Osteocyte (in vitro differentiated cells): ENCODE results near the gene LMBRD2. TPM values are rescaled to one million over a fixed set of nuclear protein-coding genes. Genes with fewer than 3 reads are reported as not detected.
"Not testable (repeated sequence)": the region's sequence is repeated elsewhere in the genome, so short reads cannot be mapped to it uniquely, and the experiment has no call there.

Experiments
- DNase-seq: peaks from one replicate; pipeline ENCODE4 v3.0.0; 2021; ENCODE audit warnings: mixed read lengths; ENCODE audit not compliant: unreplicated experiment; ENCODE audit errors: extremely low spot score
- H3K27ac Mint-ChIP-seq: one replicate; pipeline ENCODE4 v1.8.0; 2021; ENCODE audit warnings: mild to moderate bottlenecking, mixed read lengths; ENCODE audit not compliant: unreplicated experiment
- H3K27me3 Mint-ChIP-seq: one replicate; pipeline ENCODE4 v1.8.0; 2021; ENCODE audit warnings: mixed read lengths; ENCODE audit not compliant: unreplicated experiment
- H3K36me3 Mint-ChIP-seq: one replicate; pipeline ENCODE4 v1.8.0; 2021; ENCODE audit warnings: mixed read lengths; ENCODE audit not compliant: unreplicated experiment
- H3K4me1 Mint-ChIP-seq: one replicate; pipeline ENCODE4 v1.8.0; 2021; ENCODE audit warnings: mixed read lengths; ENCODE audit not compliant: unreplicated experiment
- H3K4me3 Mint-ChIP-seq: one replicate; pipeline ENCODE4 v1.8.0; 2021; ENCODE audit warnings: mild to moderate bottlenecking, moderate library complexity, mixed read lengths; ENCODE audit not compliant: unreplicated experiment
- H3K9me3 Mint-ChIP-seq: one replicate; pipeline ENCODE4 v1.8.0; 2021; ENCODE audit warnings: mixed read lengths; ENCODE audit not compliant: unreplicated experiment
- long read RNA-seq: library from polyadenylated mRNA; unstranded; transcript quantifications from one replicate; pipeline ENCODE4 v2.0.0, GENCODE V29; 2021
- total RNA-seq: library from RNA; stranded (reverse); gene quantifications from 2 replicates; pipeline ENCODE4 v1.2.1, GENCODE V29; 2021
- TF ChIP-seq, protein P1 (sequence below): fragments of 200-600 bp; sonication (generic); IDR thresholded peaks from 2 replicates; pipeline ENCODE4 v1.5.0; 2021; ENCODE audit warnings: antibody characterized with exemption, mild to moderate bottlenecking, moderate library complexity

The LMBRD2 gene
- 8.2 and 9.9 TPM in 2 replicates for total RNA-seq
- long read RNA-seq, full-length matches to known transcripts: 20 of 41 reads
- long read RNA-seq, partial matches to known transcripts: 14 of 41 reads
- long read RNA-seq, other reads (novel, unspliced or antisense): 7 of 41 reads

DNA sequence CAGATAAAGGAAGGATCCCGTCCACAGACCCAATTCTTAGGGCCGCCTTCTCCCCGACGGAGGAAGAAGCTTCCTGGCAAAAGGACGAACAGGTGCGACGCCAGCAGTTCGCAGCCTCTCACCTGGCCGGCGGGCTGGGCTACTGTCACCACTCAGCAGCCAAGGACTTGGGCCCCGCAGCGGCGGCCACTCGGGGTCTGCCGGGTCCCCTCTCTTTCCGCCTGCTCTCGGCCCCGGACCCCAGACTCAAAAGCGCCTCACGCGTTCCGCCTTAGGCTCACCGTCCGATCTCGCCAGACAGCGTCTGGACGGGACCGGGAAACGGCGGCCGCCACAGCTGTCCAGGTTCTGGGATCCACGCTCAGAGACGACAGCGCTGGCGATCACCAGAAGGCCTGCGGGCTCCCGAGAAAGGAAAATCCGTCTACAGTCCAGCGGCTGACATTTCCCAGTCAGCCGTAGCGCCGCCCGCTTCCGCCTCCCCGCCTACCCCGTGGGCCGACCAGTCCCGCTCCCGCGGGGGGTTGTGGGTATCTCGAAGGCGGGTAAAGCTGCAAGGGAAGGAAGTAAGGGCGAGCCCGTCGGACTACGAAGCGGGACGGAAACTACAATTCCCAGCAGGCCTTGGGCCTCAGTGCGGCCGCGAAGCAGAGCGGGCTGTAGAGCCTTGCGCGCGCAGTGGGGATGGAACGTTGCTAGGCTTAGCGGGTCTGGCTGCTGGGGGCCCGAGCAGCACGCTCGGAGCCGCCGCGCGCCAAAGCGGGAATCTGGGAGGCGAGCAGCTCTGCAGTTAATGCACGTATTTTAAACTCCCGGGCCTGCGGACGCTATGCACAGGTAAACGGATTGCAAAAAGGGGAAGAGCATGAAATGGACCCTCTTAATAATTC lies at the start of gene LMBRD2, which contains the start of gene SKP2:
TSS of gene LMBRD2 (minus strand) at position 454 of the 890 bp plus-strand sequence. CDS start 8,538 bp downstream, outside the sequence.
TSS of gene SKP2 (plus strand) at position 678 of the 890 bp plus-strand sequence. CDS start at position 830, 152 bp downstream.
- Mint-ChIP-seq H3K9me3 (no peaks in the 10 kb centered on the region), H3K4me3 (peak within 1 kb of the TSS; percentile 93), H3K27me3 (no peaks in the 10 kb centered on the region), H3K4me1 (peaks cover 42% of the 10 kb centered on the region), H3K36me3 (peaks cover 12% of the 10 kb centered on the region), H3K27ac (peak within 1 kb of the TSS; percentile 79)
- peak; percentile 99 for DNase-seq
- TF ChIP-seq, protein P1, sequence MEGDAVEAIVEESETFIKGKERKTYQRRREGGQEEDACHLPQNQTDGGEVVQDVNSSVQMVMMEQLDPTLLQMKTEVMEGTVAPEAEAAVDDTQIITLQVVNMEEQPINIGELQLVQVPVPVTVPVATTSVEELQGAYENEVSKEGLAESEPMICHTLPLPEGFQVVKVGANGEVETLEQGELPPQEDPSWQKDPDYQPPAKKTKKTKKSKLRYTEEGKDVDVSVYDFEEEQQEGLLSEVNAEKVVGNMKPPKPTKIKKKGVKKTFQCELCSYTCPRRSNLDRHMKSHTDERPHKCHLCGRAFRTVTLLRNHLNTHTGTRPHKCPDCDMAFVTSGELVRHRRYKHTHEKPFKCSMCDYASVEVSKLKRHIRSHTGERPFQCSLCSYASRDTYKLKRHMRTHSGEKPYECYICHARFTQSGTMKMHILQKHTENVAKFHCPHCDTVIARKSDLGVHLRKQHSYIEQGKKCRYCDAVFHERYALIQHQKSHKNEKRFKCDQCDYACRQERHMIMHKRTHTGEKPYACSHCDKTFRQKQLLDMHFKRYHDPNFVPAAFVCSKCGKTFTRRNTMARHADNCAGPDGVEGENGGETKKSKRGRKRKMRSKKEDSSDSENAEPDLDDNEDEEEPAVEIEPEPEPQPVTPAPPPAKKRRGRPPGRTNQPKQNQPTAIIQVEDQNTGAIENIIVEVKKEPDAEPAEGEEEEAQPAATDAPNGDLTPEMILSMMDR: no peak

DNA sequence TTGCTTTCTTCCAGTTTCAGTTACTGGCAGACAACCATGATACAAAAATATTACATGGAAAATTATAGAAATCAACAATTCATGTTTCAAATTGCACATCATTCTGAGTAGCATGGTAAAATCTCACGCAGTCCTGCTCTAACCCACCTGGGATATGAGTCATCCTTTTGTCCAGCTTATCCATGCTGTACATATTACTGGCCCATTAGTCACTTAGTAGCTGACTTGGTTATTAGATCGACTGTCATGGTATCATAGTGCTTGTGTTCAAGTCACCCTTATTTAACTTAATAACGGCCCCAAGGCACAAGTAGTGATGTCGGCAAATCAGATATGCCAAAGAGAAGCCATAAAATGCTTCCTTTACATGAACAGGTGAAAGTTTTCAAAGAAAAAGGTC lies 48.8 kb upstream of the LMBRD2 start:
- no peak for DNase-seq
- no peak overlapping the region for H3K4me3 Mint-ChIP-seq
- H3K36me3 Mint-ChIP-seq: peaks cover 49% of the 10 kb centered on the region
- H3K4me1 Mint-ChIP-seq: no peaks in the 10 kb centered on the region
- no peaks in the 10 kb centered on the region for H3K27me3 Mint-ChIP-seq
- no peaks in the 10 kb centered on the region for H3K9me3 Mint-ChIP-seq
- no peak overlapping the region for H3K27ac Mint-ChIP-seq
- TF ChIP-seq, protein P1: no peak

DNA sequence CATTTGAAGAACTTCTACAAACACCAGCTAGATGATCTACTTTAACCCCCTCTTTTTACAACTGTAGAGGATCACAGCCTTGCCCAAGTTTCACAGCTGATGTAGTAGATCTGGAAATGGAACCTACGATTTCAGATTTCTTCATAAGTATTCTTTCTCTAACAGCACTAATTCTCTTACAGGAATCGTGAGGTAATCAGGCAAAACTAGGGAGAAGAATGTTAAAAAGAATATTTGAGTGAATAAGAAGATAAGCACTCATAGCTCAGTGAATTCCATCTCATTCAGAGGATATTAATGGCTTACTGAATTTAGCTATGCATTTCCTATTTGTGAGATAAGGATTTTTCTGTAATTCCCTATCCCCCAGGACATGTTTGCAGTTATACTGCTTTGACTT lies 47.9 kb upstream of the LMBRD2 start:
- no peak for DNase-seq
- Mint-ChIP-seq H3K4me3 (no peak overlapping the region), H3K27me3 (no peaks in the 10 kb centered on the region), H3K4me1 (no peaks in the 10 kb centered on the region), H3K36me3 (peaks cover 50% of the 10 kb centered on the region), H3K27ac (no peak overlapping the region), H3K9me3 (no peaks in the 10 kb centered on the region)
- TF ChIP-seq, protein P1: no peak

DNA sequence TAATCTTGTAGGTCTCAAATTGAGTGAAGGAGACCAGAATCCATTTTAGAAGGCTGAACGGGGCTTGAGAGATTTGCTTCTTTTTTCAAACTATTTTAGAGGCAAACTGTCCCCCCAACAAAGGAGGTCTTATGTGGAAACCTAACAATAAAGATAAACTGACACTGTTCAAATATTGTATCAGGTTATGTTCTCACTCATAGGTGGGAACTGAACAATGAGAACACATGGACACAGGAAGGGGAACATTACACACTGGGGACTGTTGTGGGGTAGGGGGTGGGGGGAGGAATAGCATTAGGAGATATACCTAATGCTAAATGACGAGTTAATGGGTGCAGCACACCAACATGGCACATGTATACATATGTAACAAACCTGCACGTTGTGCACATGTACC lies 47.1 kb upstream of the LMBRD2 start:
- not testable (repeated sequence) for DNase-seq, H3K27ac Mint-ChIP-seq, H3K27me3 Mint-ChIP-seq, H3K9me3 Mint-ChIP-seq, H3K4me3 Mint-ChIP-seq, H3K4me1 Mint-ChIP-seq
- peaks cover 51% of the 10 kb centered on the region for H3K36me3 Mint-ChIP-seq

DNA sequence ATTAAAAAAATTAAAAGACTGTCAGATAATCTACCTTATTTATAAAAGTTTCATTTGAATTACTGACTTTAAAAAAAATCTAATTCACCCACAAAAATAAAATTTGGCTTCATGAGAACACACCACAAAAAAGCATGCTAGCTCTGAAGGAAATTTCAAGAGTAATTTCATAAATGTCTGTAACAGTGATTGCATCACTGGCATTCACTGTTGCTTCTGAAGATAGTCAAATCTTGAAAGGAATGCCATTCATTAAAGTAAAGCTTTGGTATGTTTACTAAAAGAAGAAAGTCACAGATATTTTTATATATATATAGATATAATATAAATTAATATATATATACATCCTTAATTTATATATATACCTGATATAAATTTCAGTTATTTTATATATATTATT lies 46.6 kb upstream of the LMBRD2 start:
- no peak overlapping the region for H3K27ac Mint-ChIP-seq
- no peaks in the 10 kb centered on the region for H3K27me3 Mint-ChIP-seq
- peaks cover 53% of the 10 kb centered on the region for H3K36me3 Mint-ChIP-seq
- no peaks in the 10 kb centered on the region for H3K4me1 Mint-ChIP-seq
- no peaks in the 10 kb centered on the region for H3K9me3 Mint-ChIP-seq
- TF ChIP-seq, protein P1: no peak
- no peak for DNase-seq
- H3K4me3 Mint-ChIP-seq: no peak overlapping the region
